Measurements from ENCODE around the gene CBFB. TPM values are rescaled to one million over a fixed set of nuclear protein-coding genes. Genes with fewer than 3 reads are reported as not detected.
"Not testable (repeated sequence)": the region's sequence is repeated elsewhere in the genome, so short reads cannot be mapped to it uniquely, and the experiment has no call there.

CBFB gene
- total RNA-seq, 1 experiment from 2014 or later: 123 TPM

- DNase-seq (ENCODE audit: low read depth): not testable (repeated sequence)
Observed at GRCh38 chr16:67041520-67041919, 12.6 kb downstream of the CBFB start.

- no peak for DNase-seq (ENCODE audit: low read depth)
Observed at GRCh38 chr16:67043420-67043819, 14.5 kb downstream of the CBFB start.

- peak; percentile 48 for DNase-seq (ENCODE audit: low read depth)
Observed at GRCh38 chr16:67050796-67051195, 21.8 kb downstream of the CBFB start.

- DNase-seq (ENCODE audit: low read depth): no peak
Observed at GRCh38 chr16:67052399-67052798, 23.4 kb downstream of the CBFB start.

GRCh38 chr16:67053767-67054334 lies 24.9 kb downstream of the CBFB start:
- DNase-seq (ENCODE audit: low read depth): no peak

GRCh38 chr16:67054901-67055300 lies 26.0 kb downstream of the CBFB start:
- no peak for DNase-seq (ENCODE audit: low read depth)

GRCh38 chr16:67055712-67056487 lies 27.0 kb downstream of the CBFB start:
- peak; percentile 99 for DNase-seq (ENCODE audit: low read depth)

GRCh38 chr16:67063008-67063407 lies 34.1 kb downstream of the CBFB start:
- no peak for DNase-seq (ENCODE audit: low read depth)

- peak; percentile 63 for DNase-seq (ENCODE audit: low read depth)
Observed at GRCh38 chr16:67068212-67068753, 39.3 kb downstream of the CBFB start.

- no peak for DNase-seq (ENCODE audit: low read depth)
Observed at GRCh38 chr16:67071476-67072048, 42.6 kb downstream of the CBFB start.

- no peak for DNase-seq (ENCODE audit: low read depth)
Observed at GRCh38 chr16:67075331-67075730, 46.4 kb downstream of the CBFB start.

GRCh38 chr16:67077871-67078270 lies 48.9 kb downstream of the CBFB start:
- DNase-seq (ENCODE audit: low read depth): no peak

GRCh38 chr16:67082100-67082499 lies 53.2 kb downstream of the CBFB start:
- DNase-seq (ENCODE audit: low read depth): no peak

GRCh38 chr16:67082891-67083290 lies 53.9 kb downstream of the CBFB start:
- DNase-seq (ENCODE audit: low read depth): no peak

GRCh38 chr16:67084345-67085028 lies 55.5 kb downstream of the CBFB start:
- DNase-seq (ENCODE audit: low read depth): peak; percentile 26

- no peak for DNase-seq (ENCODE audit: low read depth)
Observed at GRCh38 chr16:67086822-67087221, 57.9 kb downstream of the CBFB start.

- DNase-seq (ENCODE audit: low read depth): no peak
Observed at GRCh38 chr16:67087291-67087690, 58.3 kb downstream of the CBFB start.

GRCh38 chr16:67087803-67088202 lies 58.9 kb downstream of the CBFB start:
- DNase-seq (ENCODE audit: low read depth): no peak

GRCh38 chr16:67088551-67088950 lies 59.6 kb downstream of the CBFB start:
- DNase-seq (ENCODE audit: low read depth): no peak

- DNase-seq (ENCODE audit: low read depth): no peak
Observed at GRCh38 chr16:67089101-67089500, 60.2 kb downstream of the CBFB start.

GRCh38 chr16:67091906-67092566 lies 63.1 kb downstream of the CBFB start:
- DNase-seq (ENCODE audit: low read depth): no peak

All from LHCN-M2 (cell line).